Prostate gland (tissue), 2 donors: ENCODE results near the gene ZMYND10. TPM values are rescaled to one million over a fixed set of nuclear protein-coding genes. Genes with fewer than 3 reads are reported as not detected.
A peak's percentile ranks its signal among the peaks of the same experiment; 100 is the strongest.

Experiments
- DNase-seq: peaks from one replicate; pipeline ENCODE4 v3.0.0-alpha.2; 2019; ENCODE audit warnings: low spot score
- H3K27ac ChIP-seq, 2 donors: fragments of 200-600 bp; sonication (generic); 2 replicates each; pipeline ENCODE4 v1.5.1; 2017 to 2019
- H3K27me3 ChIP-seq: fragments of 200-600 bp; sonication (generic); replicated peaks from 2 replicates; pipeline ENCODE4 v1.5.1; 2019; ENCODE audit not compliant: insufficient read depth
- H3K36me3 ChIP-seq, 2 donors: fragments of 200-600 bp; sonication (generic); 1 replicate in 1 of 2; 2 replicates in 1 of 2; pipeline versions ENCODE4 v1.5.1 to v1.8.1; 2017 to 2019
- H3K4me1 ChIP-seq: fragments of 200-600 bp; sonication (generic); replicated peaks from 2 replicates; pipeline ENCODE4 v1.5.1; 2019
- H3K4me3 ChIP-seq, 2 donors: fragments of 200-600 bp; sonication (generic); 2 replicates each; pipeline ENCODE4 v1.5.1; 2017 to 2019
- H3K9me3 ChIP-seq: fragments of 200-600 bp; sonication (generic); 2 replicates; pipeline ENCODE4 v1.5.1; 2017
- POLR2A ChIP-seq: fragments of 450-650 bp; IDR thresholded peaks from one replicate; pipeline ENCODE4 v1.6.1; 2016; ENCODE audit warnings: antibody characterized with exemption, mild to moderate bottlenecking
- POLR2AphosphoS5 ChIP-seq: sonication (generic); formaldehyde crosslinking; IDR thresholded peaks from one replicate; pipeline ENCODE4 v1.6.1; 2017; ENCODE audit warnings: antibody characterized with exemption
- WGBS: methylation state at CpG from one replicate; pipeline ENCODE4 v1.1.5; 2018; 5-methylcytosine and 5-hydroxymethylcytosine counted together
- intact Hi-C: fragments of 100-400 bp; cut with DNase I; formaldehyde crosslinking; loops from one replicate; pipeline ENCODE4 v1.14.2; 2022
- total RNA-seq, 2 donors: library from RNA; depleted of rRNA; stranded (reverse); fragments of >200 nt; gene quantifications; one replicate each; pipeline ENCODE4 v1.1.0, GENCODE V29; 2016
- TF ChIP-seq, protein P1 (sequence below), 4 experiments: fragments of 200-600 bp in 2 of 4; fragments of 450-650 bp in 2 of 4; sonication (generic) in 2 of 4; IDR thresholded peaks; 1 replicate in 3 of 4; 2 replicates in 1 of 4; pipeline ENCODE4 v1.5.1; 2016 to 2019; ENCODE audit warnings: antibody characterized with exemption in 4 of 4, mild to moderate bottlenecking in 2 of 4, moderate library complexity in 2 of 4

The ZMYND10 gene
- total RNA-seq, 2 donors from 2014 or later: 1.6 to 41.9 TPM

DNA sequence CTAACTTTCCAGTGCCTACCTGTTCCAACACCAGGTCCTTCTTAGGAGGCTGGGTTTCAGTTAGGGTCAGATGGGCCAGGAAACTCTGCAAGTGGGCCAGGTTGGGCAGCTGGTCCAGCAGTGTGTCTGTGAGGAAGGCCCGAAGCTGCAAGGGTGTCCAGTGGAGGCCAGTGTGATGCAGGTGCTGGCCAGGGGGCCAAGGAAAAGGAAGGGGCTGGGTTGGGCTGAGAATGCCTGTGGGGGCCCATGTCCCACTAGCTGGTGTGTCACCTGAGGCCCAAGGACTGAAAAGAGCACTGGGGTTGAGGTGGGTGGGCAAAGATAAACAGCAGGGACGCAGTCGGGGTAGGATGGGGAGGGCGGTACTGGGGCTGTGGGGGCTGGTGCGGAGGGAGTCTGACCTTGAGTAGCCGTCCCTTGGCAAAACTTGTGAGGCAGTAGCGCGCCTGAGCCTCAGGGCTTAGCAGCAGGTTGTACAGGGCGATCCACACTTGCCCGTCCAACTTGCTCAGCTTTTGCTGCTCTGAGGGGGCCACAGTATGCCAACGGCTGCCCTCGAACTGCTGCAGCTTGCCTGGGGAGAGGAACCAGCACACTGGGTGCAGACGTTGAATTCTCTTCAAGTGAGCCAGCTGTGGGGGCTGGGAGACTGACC, 3.4 kb downstream of the ZMYND10 start:
- H3K9me3 ChIP-seq: no peaks in the 10 kb centered on the region
- no peak for DNase-seq
- no peak overlapping the region for H3K4me3 ChIP-seq
- 93% methylated on average over 13 of the region's 13 CpGs for WGBS
- peaks cover 8% of the 10 kb centered on the region for H3K4me1 ChIP-seq
- no peak for TF ChIP-seq POLR2A
- TF ChIP-seq, protein P1, sequence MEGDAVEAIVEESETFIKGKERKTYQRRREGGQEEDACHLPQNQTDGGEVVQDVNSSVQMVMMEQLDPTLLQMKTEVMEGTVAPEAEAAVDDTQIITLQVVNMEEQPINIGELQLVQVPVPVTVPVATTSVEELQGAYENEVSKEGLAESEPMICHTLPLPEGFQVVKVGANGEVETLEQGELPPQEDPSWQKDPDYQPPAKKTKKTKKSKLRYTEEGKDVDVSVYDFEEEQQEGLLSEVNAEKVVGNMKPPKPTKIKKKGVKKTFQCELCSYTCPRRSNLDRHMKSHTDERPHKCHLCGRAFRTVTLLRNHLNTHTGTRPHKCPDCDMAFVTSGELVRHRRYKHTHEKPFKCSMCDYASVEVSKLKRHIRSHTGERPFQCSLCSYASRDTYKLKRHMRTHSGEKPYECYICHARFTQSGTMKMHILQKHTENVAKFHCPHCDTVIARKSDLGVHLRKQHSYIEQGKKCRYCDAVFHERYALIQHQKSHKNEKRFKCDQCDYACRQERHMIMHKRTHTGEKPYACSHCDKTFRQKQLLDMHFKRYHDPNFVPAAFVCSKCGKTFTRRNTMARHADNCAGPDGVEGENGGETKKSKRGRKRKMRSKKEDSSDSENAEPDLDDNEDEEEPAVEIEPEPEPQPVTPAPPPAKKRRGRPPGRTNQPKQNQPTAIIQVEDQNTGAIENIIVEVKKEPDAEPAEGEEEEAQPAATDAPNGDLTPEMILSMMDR (IDR thresholded peaks at IDR 0.05): no peak
- TF ChIP-seq POLR2AphosphoS5: no peak
- no peak overlapping the region for H3K27ac ChIP-seq
- no peaks in the 10 kb centered on the region for H3K27me3 ChIP-seq
- intact Hi-C loops: loop anchor here (10.0 kb wide), 1 partner anchor 1063 kb away; no protein-coding TSS in a partner anchor
- H3K36me3 ChIP-seq: no peaks in the 10 kb centered on the region

DNA sequence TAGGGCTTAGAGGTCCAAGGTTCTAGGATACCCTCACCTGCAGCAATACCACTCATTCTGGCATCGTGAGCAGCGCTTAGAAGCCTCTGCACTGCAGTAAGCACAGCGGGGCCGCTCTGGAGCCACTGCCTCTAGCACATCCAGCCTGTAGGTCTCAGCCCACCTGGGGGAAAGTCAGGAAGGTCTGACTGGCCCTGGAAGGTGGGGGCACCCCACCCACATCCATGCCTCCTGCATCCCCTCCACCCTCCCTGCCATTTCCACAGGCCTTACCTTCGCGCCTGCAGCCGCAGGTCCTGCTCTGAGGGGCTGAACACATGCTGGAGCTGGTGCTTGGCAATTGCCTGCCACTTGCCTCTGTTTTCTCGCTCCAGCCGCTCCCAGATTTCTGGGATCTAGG, 4.0 kb downstream of the ZMYND10 start:
- DNase-seq: no peak
- TF ChIP-seq POLR2A (no peak), POLR2AphosphoS5 (no peak)
- TF ChIP-seq, protein P1 (IDR thresholded peaks at IDR 0.05): no peak
- Histone ChIP-seq H3K27me3 (no peaks in the 10 kb centered on the region), H3K27ac (no peak overlapping the region), H3K4me3 (no peak overlapping the region), H3K4me1 (peaks cover 8% of the 10 kb centered on the region), H3K36me3 (no peaks in the 10 kb centered on the region), H3K9me3 (no peaks in the 10 kb centered on the region)
- 91% methylated on average over 9 of the region's 9 CpGs for WGBS
- intact Hi-C loops: loop anchor here (10.0 kb wide), 1 partner anchor 1063 kb away; no protein-coding TSS in a partner anchor

DNA sequence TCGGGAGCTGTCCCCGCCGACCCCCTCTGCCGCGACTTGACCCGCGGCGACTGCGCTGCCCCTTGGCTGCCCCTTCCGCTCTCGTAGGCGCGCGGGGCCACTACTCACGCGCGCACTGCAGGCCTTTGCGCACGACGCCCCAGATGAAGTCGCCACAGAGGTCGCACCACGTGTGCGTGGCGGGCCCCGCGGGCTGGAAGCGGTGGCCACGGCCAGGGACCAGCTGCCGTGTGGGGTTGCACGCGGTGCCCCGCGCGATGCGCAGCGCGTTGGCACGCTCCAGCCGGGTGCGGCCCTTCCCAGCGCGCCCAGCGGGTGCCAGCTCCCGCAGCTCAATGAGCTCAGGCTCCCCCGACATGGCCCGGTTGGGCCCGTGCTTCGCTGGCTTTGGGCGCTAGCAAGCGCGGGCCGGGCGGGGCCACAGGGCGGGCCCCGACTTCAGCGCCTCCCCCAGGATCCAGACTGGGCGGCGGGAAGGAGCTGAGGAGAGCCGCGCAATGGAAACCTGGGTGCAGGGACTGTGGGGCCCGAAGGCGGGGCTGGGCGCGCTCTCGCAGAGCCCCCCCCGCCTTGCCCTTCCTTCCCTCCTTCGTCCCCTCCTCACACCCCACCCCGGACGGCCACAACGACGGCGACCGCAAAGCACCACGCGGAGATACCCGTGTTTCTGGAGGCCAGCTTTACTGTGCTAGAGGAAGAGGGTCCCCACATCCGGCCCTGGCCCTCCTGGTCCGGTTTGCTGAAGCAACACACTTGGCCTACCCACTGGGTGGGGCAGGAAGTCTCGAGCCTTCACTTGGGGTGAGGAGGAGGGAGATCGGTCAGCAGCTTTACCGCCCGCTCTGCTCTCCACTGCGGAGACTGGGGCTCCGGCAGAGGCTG, 4.8 kb downstream of the ZMYND10 start, which contains the start of gene RASSF1:
Gene RASSF1, minus strand, starts transcription at position 389 of the 882 bp plus-strand sequence. Its CDS starts 31 bp downstream, at position 358.
- no peaks in the 10 kb centered on the region for H3K27me3 ChIP-seq
- 18% methylated on average over 76 of the region's 85 CpGs for WGBS
- intact Hi-C loops: loop anchor here (10.0 kb wide), 1 partner anchor 1064 kb away; no protein-coding TSS in a partner anchor
- no peaks in the 10 kb centered on the region for H3K9me3 ChIP-seq
- TF ChIP-seq POLR2A (no peak), POLR2AphosphoS5 (no peak)
- TF ChIP-seq, protein P1 (IDR thresholded peaks at IDR 0.05): no peak
- H3K4me3 ChIP-seq: peak within 1 kb of the TSS; percentile 28 to 31
- peaks cover 15% of the 10 kb centered on the region for H3K4me1 ChIP-seq
- H3K36me3 ChIP-seq: no peaks in the 10 kb centered on the region
- DNase-seq: no peak
- H3K27ac ChIP-seq: peak within 1 kb of the TSS; percentile 36 to 42

DNA sequence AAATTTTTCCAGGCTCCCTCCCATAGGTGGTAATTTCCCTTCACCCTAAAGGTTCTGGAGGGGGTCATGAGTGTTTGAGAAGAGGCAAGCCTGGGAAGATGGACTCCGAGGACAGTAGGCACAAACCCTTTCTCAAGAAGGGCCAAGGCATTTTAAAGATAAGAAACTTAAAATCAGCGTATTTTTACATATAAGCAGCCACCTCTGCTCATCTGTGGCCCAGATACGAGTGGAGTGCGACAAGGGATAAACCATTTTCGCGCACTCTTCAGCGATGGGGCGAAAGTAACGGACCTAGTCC, 5.4 kb downstream of the ZMYND10 start:
- Histone ChIP-seq H3K4me1 (peaks cover 19% of the 10 kb centered on the region), H3K27ac (peak overlapping the region; percentile 36 to 42), H3K27me3 (no peaks in the 10 kb centered on the region), H3K4me3 (peak overlapping the region; percentile 28 to 31), H3K36me3 (no peaks in the 10 kb centered on the region), H3K9me3 (no peaks in the 10 kb centered on the region)
- no peak for DNase-seq
- TF ChIP-seq POLR2A: no peak
- TF ChIP-seq POLR2AphosphoS5: no peak
- TF ChIP-seq, protein P1 (IDR thresholded peaks at IDR 0.05): no peak
- intact Hi-C loops: loop anchor here (10.0 kb wide), 1 partner anchor 1065 kb away; no protein-coding TSS in a partner anchor
- 63% methylated on average over 9 of the region's 9 CpGs for WGBS
